Measurements from ENCODE around the gene ZNF598.

The ZNF598 gene

DNA sequence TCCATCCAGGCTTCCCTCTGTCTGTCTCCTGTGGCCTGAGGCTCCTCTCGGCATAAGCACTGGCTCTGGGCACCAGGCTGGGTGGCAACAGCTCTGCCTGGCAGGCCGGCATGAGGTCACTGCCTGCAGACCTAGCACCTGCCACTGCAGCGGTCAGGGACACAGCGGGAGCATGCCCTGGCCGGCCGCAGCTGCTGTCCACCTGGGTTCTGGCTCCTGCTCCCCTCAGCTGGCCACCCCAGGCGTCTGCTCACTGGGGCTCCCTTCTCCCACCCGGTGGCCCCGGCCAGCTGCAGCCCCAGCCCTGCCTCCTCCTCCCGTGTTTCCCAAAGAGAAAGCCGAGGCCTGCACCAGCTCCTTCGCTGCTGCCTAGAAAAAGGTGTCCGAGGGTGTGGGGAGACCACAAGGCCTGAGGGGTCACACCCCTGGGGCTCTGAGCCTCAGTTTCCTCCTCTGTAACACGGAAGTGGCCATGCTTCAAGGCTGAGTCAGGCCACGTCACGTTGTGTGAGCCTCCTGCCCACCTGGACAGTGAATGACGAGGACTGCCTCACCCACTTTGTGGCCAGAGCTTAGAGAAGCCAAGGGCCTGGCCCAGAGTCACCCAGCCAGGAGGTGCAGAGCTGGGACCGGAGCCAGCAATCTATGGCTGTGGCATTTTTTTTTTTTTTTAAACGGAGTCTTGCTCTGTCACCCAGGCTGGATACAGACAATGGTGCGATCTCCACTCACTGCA, 31.3 kb upstream of the ZNF598 start:
- H3K27ac ChIP-seq = peak overlapping the region in 1 of 2 donors; percentile 97
- TF ChIP-seq, protein P1, sequence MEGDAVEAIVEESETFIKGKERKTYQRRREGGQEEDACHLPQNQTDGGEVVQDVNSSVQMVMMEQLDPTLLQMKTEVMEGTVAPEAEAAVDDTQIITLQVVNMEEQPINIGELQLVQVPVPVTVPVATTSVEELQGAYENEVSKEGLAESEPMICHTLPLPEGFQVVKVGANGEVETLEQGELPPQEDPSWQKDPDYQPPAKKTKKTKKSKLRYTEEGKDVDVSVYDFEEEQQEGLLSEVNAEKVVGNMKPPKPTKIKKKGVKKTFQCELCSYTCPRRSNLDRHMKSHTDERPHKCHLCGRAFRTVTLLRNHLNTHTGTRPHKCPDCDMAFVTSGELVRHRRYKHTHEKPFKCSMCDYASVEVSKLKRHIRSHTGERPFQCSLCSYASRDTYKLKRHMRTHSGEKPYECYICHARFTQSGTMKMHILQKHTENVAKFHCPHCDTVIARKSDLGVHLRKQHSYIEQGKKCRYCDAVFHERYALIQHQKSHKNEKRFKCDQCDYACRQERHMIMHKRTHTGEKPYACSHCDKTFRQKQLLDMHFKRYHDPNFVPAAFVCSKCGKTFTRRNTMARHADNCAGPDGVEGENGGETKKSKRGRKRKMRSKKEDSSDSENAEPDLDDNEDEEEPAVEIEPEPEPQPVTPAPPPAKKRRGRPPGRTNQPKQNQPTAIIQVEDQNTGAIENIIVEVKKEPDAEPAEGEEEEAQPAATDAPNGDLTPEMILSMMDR (IDR thresholded peaks at IDR 0.05) = no peak

DNA sequence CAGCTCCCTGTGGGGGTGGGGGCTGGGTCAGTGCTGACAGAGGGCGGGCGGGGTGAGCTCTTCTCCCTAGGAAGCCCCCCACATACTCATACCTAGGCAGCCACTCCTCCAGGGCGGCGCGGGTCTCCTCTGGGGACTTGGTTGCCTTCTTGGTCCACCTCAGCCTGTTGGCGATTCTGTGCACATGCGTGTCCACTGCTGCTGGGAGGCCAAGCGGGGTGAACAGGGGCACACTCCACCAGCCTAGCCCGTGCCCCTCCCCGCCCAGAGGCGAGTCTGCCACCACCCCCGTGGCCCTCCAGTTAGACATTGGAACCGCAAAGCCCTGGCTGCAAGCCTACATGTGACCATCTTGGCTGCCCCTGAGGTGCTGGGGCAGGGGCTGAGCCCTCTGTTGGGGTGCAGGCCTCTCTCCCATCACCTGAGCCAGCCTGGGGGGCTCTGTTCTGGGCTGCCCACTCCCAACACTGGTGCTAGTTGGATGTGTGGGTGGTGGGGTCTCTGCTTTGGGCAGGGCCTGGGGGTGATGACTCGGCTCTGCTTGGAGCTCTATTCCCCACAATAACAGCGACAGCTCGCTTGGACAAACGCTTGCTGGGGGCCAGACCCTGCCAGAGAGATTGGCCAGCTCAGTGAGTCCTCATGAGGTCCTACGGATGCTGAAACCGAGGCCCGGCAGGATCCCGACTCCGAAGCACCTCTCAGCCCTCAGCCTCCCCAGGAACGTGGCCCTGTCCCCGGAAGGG, 30.6 kb upstream of the ZNF598 start:
- H3K27ac ChIP-seq = peak overlapping the region in 1 of 2 donors; percentile 97

More for the DNA sequence above, 31.3 kb upstream of the ZNF598 start:
- H3K4me3 ChIP-seq = no peak overlapping the region
- no peak for DNase-seq (ENCODE audit: low spot score)

DNA sequence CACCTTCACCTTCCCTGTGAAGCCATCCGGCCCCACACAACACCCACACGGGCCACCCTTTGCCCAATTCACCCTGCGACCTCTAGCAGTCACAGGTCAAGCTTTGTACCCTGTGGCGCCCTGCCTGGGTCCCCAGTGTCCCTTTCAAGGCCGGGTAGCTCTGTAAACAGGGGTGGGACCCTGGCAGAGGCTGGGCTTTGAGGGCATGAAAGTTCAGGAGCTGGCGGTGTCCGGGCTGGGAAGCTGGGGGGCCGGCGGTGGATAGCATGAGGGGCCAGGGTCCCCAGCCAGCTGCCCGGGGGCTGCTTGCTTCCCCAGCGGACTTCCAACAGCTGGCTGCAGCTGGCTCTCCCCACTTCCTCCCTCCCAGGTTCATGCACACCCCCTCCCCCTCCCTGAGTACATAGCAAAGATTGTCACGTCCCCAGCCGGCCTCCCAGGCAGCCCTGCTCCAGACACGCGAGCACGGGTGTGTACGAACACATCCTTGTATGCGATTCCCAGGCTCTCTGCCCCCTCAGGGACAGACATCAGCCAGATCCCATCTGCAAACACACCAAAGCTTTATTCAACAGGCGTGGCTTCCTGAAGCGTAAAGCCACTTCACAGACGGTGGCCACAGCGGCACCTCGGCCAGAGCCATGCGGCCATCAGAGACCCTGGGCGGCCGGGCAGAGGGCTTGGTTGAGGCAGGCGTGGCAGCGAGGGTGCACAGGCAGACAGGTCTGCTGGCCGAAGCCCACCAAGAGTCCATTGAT, 29.8 kb upstream of the ZNF598 start:
- Histone ChIP-seq H3K4me3 (peak overlapping the region; percentile 15), H3K27ac (peak overlapping the region; percentile 38 to 97)
- TF ChIP-seq, protein P1 (IDR thresholded peaks at IDR 0.05) = no peak
- DNase-seq (ENCODE audit: low spot score) = no peak

More for the DNA sequence above, 30.6 kb upstream of the ZNF598 start:
- no peak overlapping the region for H3K4me3 ChIP-seq
- no peak for DNase-seq (ENCODE audit: low spot score)
- TF ChIP-seq, protein P1 (IDR thresholded peaks at IDR 0.05) = no peak

DNA sequence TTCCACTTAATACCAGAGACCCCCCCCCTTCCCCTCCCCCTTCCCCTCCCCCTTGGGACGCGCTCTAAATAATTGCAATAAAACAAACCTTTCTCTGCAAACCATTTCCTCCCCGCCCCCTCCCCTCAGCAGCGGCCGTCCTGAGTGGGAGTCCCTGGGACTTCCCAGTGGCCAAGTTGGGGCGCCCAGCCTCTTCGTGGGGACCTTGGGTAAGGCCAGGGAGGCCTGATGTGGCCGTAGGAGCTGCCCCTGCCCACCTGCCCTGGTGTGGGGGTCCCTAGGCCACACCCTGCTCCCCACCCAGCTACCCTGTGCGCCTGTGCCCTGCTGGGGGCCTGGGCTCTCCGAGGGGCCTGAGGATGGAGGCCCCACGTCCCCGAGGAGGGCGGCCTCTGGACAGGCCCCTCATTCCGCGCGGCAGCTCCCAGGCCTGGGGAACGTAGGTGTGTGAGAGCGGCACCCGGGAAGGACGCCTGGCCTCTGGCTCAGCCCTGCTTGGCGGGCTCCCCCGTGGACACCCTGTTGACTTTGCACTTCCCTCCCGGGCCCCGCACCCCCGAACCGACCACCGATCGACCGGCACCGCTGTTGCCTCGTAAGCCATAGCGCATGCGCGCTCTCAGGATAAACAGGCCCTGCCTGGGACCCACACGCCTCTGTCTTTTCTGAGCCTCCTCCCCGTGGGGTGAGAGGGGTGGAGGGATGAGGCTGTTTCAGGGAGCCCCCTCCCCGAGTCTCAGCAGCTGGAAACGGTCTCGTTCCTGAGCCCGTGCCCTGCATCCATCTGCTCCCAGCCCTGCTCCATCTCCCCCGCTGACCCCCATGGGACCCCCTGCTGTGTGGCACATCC, 29.0 kb upstream of the ZNF598 start:
- Histone ChIP-seq H3K27ac (peak overlapping the region; percentile 53 to 97), H3K4me3 (peak overlapping the region; percentile 15)
- TF ChIP-seq, protein P1 (IDR thresholded peaks at IDR 0.05) = no peak
- no peak for DNase-seq (ENCODE audit: low spot score)

DNA sequence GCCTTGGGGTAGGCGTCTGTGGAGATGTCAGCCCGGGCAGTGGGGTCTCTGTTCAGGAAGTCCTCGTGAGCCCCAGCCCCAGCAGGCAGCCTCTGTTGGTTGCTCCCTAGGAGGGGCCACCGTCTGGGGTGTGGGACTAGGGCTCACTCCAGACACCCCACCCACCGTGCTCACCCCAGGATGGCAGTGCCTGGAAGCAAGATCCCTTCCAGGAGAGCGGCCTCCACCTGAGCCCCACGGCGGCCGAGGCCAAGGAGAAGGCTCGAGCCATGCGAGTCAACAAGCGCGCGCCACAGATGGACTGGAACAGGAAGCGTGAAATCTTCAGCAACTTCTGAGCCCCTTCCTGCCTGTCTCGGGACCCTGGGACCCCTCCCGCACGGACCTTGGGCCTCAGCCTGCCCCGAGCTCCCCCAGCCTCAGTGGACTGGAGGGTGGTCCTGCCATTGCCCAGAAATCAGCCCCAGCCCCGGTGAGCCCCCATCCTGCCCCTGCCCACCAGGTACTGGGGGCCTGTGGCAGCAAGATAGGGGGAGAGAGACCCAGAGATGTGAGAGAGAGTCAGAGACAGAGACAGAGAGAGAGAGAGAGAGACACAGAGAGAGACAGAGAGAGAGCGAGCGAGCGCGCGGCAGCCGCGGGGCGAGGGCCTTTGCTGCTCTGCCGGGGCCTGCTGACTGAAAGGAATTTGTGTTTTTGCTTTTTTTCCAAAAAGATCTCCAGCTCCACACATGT, 28.2 kb upstream of the ZNF598 start:
- no peak for DNase-seq (ENCODE audit: low spot score)
- Histone ChIP-seq H3K4me3 (no peak overlapping the region), H3K27ac (peak overlapping the region; percentile 53 to 97)
- TF ChIP-seq, protein P1 (IDR thresholded peaks at IDR 0.05) = no peak

DNA sequence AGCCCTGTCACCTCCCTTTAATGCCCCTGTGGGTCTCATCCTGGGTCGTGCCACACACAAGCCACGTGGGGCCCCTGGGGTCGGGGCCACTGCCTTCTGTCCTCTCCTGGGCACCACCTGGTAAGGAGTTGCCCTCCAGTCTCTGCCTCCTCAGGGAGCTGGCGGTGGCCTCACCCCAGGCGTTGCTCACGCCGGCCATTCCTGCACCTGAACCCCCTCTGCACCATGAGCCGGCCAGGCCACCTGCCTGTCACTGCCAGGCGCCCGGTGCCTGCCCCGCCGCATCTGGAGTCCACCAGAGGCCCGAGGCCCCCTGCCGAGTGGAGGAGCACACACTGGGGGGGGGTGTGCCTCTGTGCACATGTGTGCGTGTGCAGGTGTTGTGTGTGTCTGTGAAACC, 27.5 kb upstream of the ZNF598 start:
- Histone ChIP-seq H3K27ac (peak overlapping the region; percentile 81 to 97), H3K4me3 (no peak overlapping the region)
- DNase-seq (ENCODE audit: low spot score) = no peak
- TF ChIP-seq, protein P1 (IDR thresholded peaks at IDR 0.05) = no peak
